Measurements from ENCODE around the gene SKI.

The SKI gene

GRCh38 chr1:2352341-2352896 is 124.3 kb downstream of the SKI start:
- no peak for DNase-seq (ENCODE audit: low read depth)

GRCh38 chr1:2352897-2353550 is 124.9 kb downstream of the SKI start:
- DNase-seq (ENCODE audit: low read depth), result no peak

GRCh38 chr1:2353551-2354438 is 125.7 kb downstream of the SKI start:
- no peak for DNase-seq (ENCODE audit: low read depth)

GRCh38 chr1:2354511-2355372 is 126.6 kb downstream of the SKI start:
- no peak for DNase-seq (ENCODE audit: low read depth)

GRCh38 chr1:2355373-2356261 is 127.5 kb downstream of the SKI start:
- no peak for DNase-seq (ENCODE audit: low read depth)

GRCh38 chr1:2356401-2356800 is 128.3 kb downstream of the SKI start:
- DNase-seq (ENCODE audit: low read depth), result no peak

GRCh38 chr1:2356911-2357845 is 129.1 kb downstream of the SKI start:
- no peak for DNase-seq (ENCODE audit: low read depth)

GRCh38 chr1:2358072-2358471 is 130.0 kb downstream of the SKI start:
- no peak for DNase-seq (ENCODE audit: low read depth)

GRCh38 chr1:2358651-2359640 is 130.8 kb downstream of the SKI start:
- no peak for DNase-seq (ENCODE audit: low read depth)
